ENCODE measurements around the gene CDHR4.

DNA sequence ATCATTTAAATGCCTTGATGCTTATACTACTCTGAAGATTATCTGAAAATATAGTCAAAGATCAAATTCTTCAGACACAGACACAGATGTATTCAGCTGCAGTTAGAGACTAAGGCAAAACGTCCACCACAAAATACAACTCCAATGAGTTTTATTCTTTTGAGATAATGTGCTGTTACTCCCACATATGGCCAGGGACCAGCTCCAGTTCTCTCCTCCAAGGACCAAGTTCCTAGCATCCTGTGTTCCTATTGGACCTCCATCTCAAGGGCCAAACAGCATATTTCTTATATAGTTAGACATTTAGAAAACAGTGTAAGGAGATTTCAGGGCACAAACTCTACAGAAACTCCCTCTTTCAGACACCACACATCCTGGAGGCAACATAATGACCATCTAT is 40.4 kb downstream of the CDHR4 start:
- TF ChIP-seq CTCF (IDR thresholded peaks at IDR 0.05; ENCODE audit: low read length) (no peak), EZH2 (IDR thresholded peaks at IDR 0.05; ENCODE audit: borderline replicate concordance, low read length) (no peak)
